GM13977 (cell line): ENCODE measurements around the gene FBXL5.
"Not testable (repeated sequence)": the region's sequence is repeated elsewhere in the genome, so short reads cannot be mapped to it uniquely, and the experiment has no call there.

Experiments used
- DNase-seq: peaks from one replicate; pipeline ENCODE4 v3.0.0; 2012; ENCODE audit warnings: low spot score
- in situ Hi-C: fragments of 300-500 bp; cut with MboI; formaldehyde crosslinking; loops from one replicate; pipeline ENCODE4 v1.12.0; 2022; ENCODE audit warnings: low sequenced_read_pairs, low pct_unique_long_range_greater_than_20kb, mixed read lengths, inconsistent platforms; ENCODE audit not compliant: unreplicated experiment
- TF ChIP-seq, protein P1 (sequence below): IDR thresholded peaks from 2 replicates; pipeline ENCODE4 v1.5.1; 2012; ENCODE audit warnings: mild to moderate bottlenecking, control low read depth; ENCODE audit not compliant: insufficient read depth; ENCODE audit errors: extremely low read depth, missing control alignments

The FBXL5 gene

DNA sequence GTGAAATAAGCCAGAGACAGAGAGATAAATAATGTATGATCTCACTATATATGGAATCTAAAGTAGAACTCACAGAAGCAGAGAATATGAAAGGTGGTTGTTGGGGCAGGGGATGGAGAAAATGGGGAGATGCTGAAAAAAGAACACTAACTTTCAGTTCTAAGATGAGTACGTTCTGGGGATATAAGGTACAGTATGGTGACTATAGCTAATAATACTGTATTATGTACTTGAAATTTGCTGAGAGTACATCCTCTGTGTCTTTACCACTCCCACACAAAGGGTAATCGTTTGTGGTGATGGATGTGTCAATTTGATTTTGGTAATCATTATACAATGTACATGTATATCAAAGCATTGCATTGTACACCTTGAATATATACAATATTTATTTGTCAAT, 6.6 kb downstream of the FBXL5 start:
- no peak for DNase-seq
- in situ Hi-C loops: no loop called here
- TF ChIP-seq, protein P1, sequence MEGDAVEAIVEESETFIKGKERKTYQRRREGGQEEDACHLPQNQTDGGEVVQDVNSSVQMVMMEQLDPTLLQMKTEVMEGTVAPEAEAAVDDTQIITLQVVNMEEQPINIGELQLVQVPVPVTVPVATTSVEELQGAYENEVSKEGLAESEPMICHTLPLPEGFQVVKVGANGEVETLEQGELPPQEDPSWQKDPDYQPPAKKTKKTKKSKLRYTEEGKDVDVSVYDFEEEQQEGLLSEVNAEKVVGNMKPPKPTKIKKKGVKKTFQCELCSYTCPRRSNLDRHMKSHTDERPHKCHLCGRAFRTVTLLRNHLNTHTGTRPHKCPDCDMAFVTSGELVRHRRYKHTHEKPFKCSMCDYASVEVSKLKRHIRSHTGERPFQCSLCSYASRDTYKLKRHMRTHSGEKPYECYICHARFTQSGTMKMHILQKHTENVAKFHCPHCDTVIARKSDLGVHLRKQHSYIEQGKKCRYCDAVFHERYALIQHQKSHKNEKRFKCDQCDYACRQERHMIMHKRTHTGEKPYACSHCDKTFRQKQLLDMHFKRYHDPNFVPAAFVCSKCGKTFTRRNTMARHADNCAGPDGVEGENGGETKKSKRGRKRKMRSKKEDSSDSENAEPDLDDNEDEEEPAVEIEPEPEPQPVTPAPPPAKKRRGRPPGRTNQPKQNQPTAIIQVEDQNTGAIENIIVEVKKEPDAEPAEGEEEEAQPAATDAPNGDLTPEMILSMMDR: no peak

DNA sequence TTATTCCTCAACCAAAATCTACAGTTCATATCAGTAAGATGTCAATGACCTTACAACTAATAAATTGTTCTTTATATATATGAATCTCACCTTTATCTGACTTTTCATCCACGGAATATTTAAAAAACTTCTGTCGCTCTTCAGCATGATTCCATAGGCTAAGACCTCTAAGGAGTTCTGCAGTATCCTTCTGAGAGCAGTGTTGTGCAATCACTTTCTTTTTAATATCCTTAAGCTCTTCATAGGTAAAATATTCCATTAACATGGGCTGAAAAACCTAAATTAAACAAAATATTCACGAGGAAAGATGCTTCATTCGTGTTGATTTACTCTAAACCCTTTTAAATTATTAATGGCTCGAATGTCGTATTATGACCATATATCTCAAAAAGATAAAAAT, 16.7 kb downstream of the FBXL5 start:
- TF ChIP-seq, protein P1: no peak
- in situ Hi-C loops: no loop called here
- DNase-seq: no peak

DNA sequence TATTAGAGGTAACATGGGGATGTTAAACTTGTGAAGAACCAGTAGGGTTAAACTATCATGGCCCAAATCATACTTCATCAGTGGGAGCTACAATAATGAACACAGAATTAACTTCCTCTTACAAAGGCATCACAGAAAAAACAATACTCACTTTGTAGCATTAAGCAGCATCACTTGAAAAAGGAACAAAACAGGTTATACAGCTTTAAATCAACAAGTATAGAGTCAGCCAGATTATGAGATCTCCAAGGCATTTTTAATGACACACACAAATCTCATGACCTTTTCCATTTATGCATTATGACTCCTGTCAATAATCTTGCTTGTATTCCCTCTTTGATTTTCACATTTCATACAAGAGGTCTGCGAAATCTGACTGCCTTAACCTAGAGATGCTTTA, 18.3 kb downstream of the FBXL5 start:
- in situ Hi-C loops: no loop called here
- no peak for DNase-seq
- TF ChIP-seq, protein P1: no peak

DNA sequence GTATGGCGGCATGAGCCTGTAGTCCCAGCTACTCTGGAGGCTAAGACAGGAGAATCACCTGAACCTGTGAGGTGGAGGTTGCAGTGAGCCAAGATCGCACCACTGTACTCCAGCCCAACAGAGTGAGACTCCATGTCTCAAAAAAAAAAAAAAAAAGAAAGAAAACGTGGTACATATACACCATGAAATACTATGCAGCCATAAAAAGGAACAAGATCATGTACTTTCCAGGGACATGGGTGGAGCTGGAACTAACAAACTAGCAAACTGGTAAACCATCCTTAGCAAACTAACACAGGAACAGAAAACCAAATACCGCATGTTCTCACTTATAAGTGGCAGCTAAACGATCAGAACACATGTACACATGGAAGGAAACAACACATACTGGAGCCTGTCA, 37.8 kb downstream of the FBXL5 start:
- in situ Hi-C loops, DNase-seq: not testable (repeated sequence)

DNA sequence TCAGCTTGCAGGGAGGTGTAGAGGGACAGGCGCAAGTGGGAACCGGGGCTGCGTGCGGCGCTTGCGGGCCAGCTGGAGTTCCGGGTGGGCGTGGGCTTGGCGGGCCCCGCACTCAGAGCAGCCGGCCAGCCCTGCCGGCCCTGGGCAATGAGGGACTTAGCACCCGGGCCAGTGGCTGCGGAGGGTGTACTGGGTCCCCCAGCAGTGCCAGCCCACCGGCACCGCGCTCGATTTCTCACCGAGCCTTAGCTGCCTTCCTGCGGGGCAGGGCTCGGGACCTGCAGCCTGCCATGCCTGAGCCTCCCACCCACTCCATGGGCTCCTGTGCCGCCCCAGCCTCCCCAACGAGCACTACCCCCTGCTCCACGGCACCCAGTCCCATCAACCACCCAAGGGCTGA, 40.3 kb downstream of the FBXL5 start:
- DNase-seq, in situ Hi-C loops: not testable (repeated sequence)

DNA sequence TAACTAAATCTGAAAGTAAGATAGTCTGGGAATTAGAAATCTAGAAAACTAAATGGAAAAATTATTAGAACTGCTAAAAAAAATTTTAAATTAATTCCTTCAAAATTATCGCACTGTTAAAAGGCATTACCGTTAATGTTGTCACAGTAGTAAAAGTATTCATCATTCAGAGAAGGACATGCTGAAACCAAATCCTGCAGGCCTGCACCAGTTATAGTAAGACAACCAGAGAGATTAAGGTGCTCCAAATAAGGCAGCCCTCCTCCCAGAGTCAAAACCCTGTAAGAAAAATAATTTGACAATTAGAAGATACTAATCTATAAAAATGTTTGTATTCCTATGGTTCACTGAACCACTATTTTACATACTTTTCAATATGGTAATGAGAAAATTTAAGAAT, 43.0 kb downstream of the FBXL5 start:
- TF ChIP-seq, protein P1: no peak
- in situ Hi-C loops: no loop called here
- no peak for DNase-seq

DNA sequence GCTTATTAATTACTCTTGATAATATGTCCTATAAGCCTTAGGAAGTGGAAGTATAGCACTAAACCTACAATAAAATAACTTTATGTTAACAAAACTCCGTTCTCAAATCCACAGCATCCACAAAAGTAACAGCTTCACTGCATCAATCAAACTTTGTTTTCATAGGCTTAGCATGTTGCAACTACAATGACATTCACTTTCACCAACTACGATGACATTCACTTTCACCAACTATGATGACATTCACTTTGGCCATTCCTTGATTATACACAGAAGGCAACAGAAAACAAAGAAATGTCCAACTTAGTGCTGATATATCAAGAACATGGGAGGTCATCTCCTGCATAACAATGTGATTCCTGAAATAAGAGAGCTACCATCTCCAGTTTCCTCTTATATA, 44.3 kb downstream of the FBXL5 start:
- in situ Hi-C loops: no loop called here
- TF ChIP-seq, protein P1: no peak
- no peak for DNase-seq

DNA sequence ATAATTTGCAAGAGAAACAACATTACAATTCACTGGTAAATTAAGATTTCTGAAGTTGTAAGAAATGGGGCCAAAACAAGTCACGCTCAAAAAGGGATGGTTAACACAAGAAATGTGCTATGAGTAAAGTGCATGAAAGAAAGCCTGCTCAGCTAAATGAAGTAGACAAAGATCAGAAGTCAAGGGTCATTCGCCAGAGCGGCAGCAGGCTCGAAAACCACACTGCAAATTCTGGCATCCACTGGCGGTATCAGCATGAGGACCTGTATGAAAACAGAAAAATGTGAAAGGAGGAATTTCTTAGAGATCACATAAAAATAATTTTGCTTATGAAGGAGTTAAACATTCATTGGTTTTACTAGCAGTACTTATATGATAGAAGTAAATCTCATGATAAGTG, 49.6 kb downstream of the FBXL5 start:
- TF ChIP-seq, protein P1: no peak
- in situ Hi-C loops: no loop called here
- DNase-seq: no peak
